Measurements from ENCODE around the gene WDFY4. TPM values are rescaled to one million over a fixed set of nuclear protein-coding genes. Genes with fewer than 3 reads are reported as not detected.

The WDFY4 gene
- polyA plus RNA-seq, 1 of the 3 experiments (the other 2 are of a cell fraction) = not detected

DNA sequence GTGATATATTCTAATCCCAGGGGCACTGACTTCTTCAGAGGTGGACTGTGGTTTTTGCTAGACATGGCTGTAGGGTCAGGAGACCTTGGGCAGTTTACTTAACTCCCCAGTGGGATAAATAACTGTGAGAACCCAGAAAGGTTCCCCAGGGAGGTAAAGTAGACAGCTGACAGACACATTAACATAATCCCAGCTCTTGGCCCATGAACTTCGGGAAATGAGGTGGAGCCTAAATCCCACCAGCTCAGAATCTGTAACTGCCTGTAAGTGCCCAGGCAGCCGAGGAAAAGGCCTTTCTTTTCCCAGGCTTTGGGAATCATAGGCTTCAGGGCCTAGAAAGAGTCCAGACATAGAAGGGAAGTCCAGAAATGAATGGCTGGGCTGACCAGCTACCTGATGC lies 149.0 kb downstream of the WDFY4 start:
- no peaks in the 10 kb centered on the region for H3K36me3 ChIP-seq (replicated peaks in 1 of 2; ENCODE audit: control insufficient read depth in 1 of 2, insufficient read depth in 2 of 2, low read length in 1 of 2)
- TF ChIP-seq GATA2 (CRISPR knock-in tag; IDR thresholded peaks at IDR 0.05) = no peak
- H3K79me2 ChIP-seq (ENCODE audit: insufficient read depth) = no peaks in the 10 kb centered on the region
- no peaks in the 10 kb centered on the region for H4K20me1 ChIP-seq (ENCODE audit: insufficient read depth)
- H3K27ac ChIP-seq (ENCODE audit: low read depth in 2 of 2, low read length in 1 of 2) = no peak overlapping the region
- H3K9ac ChIP-seq = no peak overlapping the region
- 10% methylated on average over 2 of the region's 2 CpGs for WGBS (ENCODE audit: low lambda C conversion rate)
- H3K4me2 ChIP-seq = no peak overlapping the region
- H3F3A ChIP-seq (replicated peaks; ENCODE audit: insufficient read depth) = no peaks in the 10 kb centered on the region
- H3K9me2 ChIP-seq = no peaks in the 10 kb centered on the region
- no peak overlapping the region for H2AFZ ChIP-seq (ENCODE audit: low read depth)
- ChIA-PET POLR2A (no interaction called here), CTCF (interaction anchor here (0.9 kb wide), 1 partner anchor 177 kb away, joined by 4 read pairs; no protein-coding TSS in a partner anchor)
- H3K27me3 ChIP-seq (ENCODE audit: insufficient read depth) = no peaks in the 10 kb centered on the region
- DNase-seq = no peak
- H3K4me3 ChIP-seq (ENCODE audit: low read depth in 2 of 2, low read length in 1 of 2) = no peak overlapping the region
- no peaks in the 10 kb centered on the region for H3K4me1 ChIP-seq (ENCODE audit: control insufficient read depth in 1 of 2, insufficient read depth in 2 of 2, low read depth in 1 of 2, low read length in 1 of 2)
- no peaks in the 10 kb centered on the region for H3K9me3 ChIP-seq

DNA sequence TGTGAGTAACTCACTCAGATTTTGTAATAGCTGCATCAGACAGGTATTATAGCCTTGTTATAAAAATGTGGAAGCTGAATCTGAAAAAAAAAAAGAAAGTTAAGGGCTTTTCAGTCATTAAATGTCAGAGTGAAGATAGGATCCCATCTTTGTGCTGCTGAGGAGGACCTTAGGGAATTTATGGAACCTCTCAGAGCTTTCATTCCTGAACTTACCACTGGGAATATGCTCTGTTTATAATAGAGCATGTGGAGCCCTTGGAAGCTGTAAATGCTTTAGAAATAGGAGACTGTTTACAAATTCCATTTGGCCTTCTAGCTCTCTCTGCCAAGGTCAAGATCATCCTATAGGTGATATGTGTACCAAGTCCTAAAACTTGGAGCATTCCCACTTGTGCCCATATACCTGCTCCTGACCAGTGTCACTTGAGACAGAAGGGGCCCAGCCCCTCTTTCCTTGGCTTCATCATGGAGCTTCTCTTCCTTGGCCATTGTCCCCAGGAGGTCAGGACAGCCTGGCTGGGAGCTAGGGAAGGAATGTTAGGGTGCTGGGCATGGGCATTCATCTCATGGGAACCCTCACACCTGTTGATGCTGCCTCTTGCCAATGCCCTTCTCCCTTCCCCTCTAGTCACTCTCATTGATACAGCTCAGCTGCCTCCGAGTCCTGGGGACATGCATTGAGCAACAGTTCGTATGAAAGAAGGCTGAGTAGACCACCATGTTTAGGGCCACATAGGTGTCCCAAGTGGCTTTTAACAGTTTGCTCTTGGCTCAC lies 149.7 kb downstream of the WDFY4 start:
- H3K9me2 ChIP-seq = no peaks in the 10 kb centered on the region
- 0% methylated on average over 2 of the region's 2 CpGs for WGBS (ENCODE audit: low lambda C conversion rate)
- no peak overlapping the region for H3K27ac ChIP-seq (ENCODE audit: low read depth in 2 of 2, low read length in 1 of 2)
- no peak overlapping the region for H3K4me2 ChIP-seq
- H2AFZ ChIP-seq (ENCODE audit: low read depth) = no peak overlapping the region
- no peak for TF ChIP-seq TEAD4 (IDR thresholded peaks at IDR 0.05; ENCODE audit: borderline replicate concordance, insufficient read depth)
- TF ChIP-seq SIN3A (IDR thresholded peaks at IDR 0.05; ENCODE audit: borderline replicate concordance, low read depth, low read length) = no peak
- no peak for TF ChIP-seq SMC3 (IDR thresholded peaks at IDR 0.05; ENCODE audit: low read depth, low read length)
- TF ChIP-seq RFX5 (IDR thresholded peaks at IDR 0.05; ENCODE audit: low read length) = no peak
- no peak for TF ChIP-seq FOSL2 (IDR thresholded peaks at IDR 0.05; ENCODE audit: borderline replicate concordance, low read depth)
- no peak for TF ChIP-seq POLR2AphosphoS5 (IDR thresholded peaks at IDR 0.05; ENCODE audit: low read depth, low read length)
- TF ChIP-seq ELF1 (IDR thresholded peaks at IDR 0.05) = no peak
- TF ChIP-seq EP300 (IDR thresholded peaks at IDR 0.05; ENCODE audit: borderline replicate concordance in 1 of 2, low read depth in 1 of 2, low read length in 1 of 2) = no peak
- TF ChIP-seq, protein P1, sequence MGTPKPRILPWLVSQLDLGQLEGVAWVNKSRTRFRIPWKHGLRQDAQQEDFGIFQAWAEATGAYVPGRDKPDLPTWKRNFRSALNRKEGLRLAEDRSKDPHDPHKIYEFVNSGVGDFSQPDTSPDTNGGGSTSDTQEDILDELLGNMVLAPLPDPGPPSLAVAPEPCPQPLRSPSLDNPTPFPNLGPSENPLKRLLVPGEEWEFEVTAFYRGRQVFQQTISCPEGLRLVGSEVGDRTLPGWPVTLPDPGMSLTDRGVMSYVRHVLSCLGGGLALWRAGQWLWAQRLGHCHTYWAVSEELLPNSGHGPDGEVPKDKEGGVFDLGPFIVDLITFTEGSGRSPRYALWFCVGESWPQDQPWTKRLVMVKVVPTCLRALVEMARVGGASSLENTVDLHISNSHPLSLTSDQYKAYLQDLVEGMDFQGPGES (IDR thresholded peaks at IDR 0.05; ENCODE audit: low read depth, low read length) = no peak
- TF ChIP-seq TAF1 (IDR thresholded peaks at IDR 0.05; ENCODE audit: borderline replicate concordance, low read depth, low read length) = no peak
- TF ChIP-seq JUND (IDR thresholded peaks at IDR 0.05) = no peak
- H3F3A ChIP-seq (replicated peaks; ENCODE audit: insufficient read depth) = no peaks in the 10 kb centered on the region
- no peaks in the 10 kb centered on the region for H4K20me1 ChIP-seq (ENCODE audit: insufficient read depth)
- H3K9ac ChIP-seq = no peak overlapping the region
- no peaks in the 10 kb centered on the region for H3K4me1 ChIP-seq (ENCODE audit: control insufficient read depth in 1 of 2, insufficient read depth in 2 of 2, low read depth in 1 of 2, low read length in 1 of 2)
- CTCF ChIA-PET = interaction anchor here (0.9 kb wide), 1 partner anchor 178 kb away, joined by 4 read pairs; no protein-coding TSS in a partner anchor
- no peaks in the 10 kb centered on the region for H3K9me3 ChIP-seq
- no peaks in the 10 kb centered on the region for H3K27me3 ChIP-seq (ENCODE audit: insufficient read depth)
- no peaks in the 10 kb centered on the region for H3K36me3 ChIP-seq (replicated peaks in 1 of 2; ENCODE audit: control insufficient read depth in 1 of 2, insufficient read depth in 2 of 2, low read length in 1 of 2)
- H3K79me2 ChIP-seq (ENCODE audit: insufficient read depth) = no peaks in the 10 kb centered on the region
- H3K4me3 ChIP-seq (ENCODE audit: low read depth in 2 of 2, low read length in 1 of 2) = no peak overlapping the region
- no peak for DNase-seq
- POLR2A ChIA-PET = no interaction called here
